ENCODE measurements around the gene DNAJC1. TPM values are rescaled to one million over a fixed set of nuclear protein-coding genes. Genes with fewer than 3 reads are reported as not detected.

The DNAJC1 gene
- total and polyA plus RNA-seq, 2 of the 4 experiments (the other 2 are of a cell fraction): 12.7 to 13.3 TPM

DNA sequence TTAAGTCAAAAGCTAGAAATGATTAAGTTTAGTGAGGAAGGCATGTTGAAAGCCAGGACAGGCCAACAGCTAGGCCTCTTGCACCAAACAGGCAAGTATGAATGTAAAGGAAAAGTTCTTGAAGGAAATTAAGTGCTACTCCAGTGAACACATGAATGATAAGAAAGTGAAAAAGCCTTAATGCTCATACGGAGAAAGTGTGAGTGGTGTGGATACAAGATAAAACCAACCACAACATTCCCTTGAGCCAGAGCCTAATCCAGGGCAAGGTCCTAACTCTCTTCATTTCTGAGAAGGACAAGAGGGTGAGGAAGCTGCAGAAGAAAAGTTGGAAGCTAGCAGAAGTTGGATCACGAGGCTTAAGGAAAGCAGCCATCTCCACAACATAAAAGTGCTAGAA, 53.0 kb downstream of the DNAJC1 start:
- Histone ChIP-seq H2AK5ac (ENCODE audit: low read depth, low read length) (no peak overlapping the region), H3K56ac (ENCODE audit: extremely low read depth, insufficient read depth, low read length) (no peak overlapping the region), H3K23ac (ENCODE audit: low read depth, low read length) (no peak overlapping the region), H3K4me3 (ENCODE audit: insufficient read depth, low read depth, low read length) (no peak overlapping the region), H3K18ac (ENCODE audit: low read depth, low read length) (no peak overlapping the region), H3K9me1 (ENCODE audit: insufficient read depth, low read length) (no peaks in the 10 kb centered on the region), H3K4me2 (ENCODE audit: low read depth, low read length) (no peak overlapping the region), H2BK20ac (ENCODE audit: low read depth, low read length) (no peak overlapping the region), H3K79me1 (ENCODE audit: low read depth in 1 of 2, low read length in 2 of 2) (peaks cover 8 to 21% of the 10 kb centered on the region in 2 experiments; a peak in 3 of 4 replicates), H2AFZ (replicated peaks; ENCODE audit: low read length, poor library complexity) (no peak overlapping the region), H3K14ac (replicated peaks; ENCODE audit: low read depth, low read length) (no peak overlapping the region), H2BK120ac (ENCODE audit: low read depth, low read length) (no peak overlapping the region), H4K8ac (ENCODE audit: low read depth in 2 of 2, low read length in 2 of 2) (no peak overlapping the region), H3K4me1 (ENCODE audit: control insufficient read depth, insufficient read depth, low read length) (no peaks in the 10 kb centered on the region), H3K27ac (ENCODE audit: insufficient read depth, low read length) (no peak overlapping the region), H4K91ac (ENCODE audit: insufficient read depth, low read depth, low read length) (no peak overlapping the region), H3K4ac (ENCODE audit: low read depth, low read length) (no peak overlapping the region), H4K5ac (ENCODE audit: low read depth, low read length) (no peak overlapping the region), H3K9me3 (ENCODE audit: control insufficient read depth, insufficient read depth, low read length) (no peaks in the 10 kb centered on the region), H2BK5ac (ENCODE audit: low read depth, low read length, poor library complexity, severe bottlenecking) (no peak overlapping the region), H3K36me3 (ENCODE audit: control insufficient read depth, insufficient read depth, low read length) (no peaks in the 10 kb centered on the region), H2BK15ac (ENCODE audit: low read depth, low read length) (no peak overlapping the region), H4K20me1 (ENCODE audit: insufficient read depth, low read length) (no peaks in the 10 kb centered on the region), H2AK9ac (replicated peaks; ENCODE audit: low read depth, low read length, poor library complexity) (no peak overlapping the region), H3K27me3 (ENCODE audit: control insufficient read depth, insufficient read depth, low read length) (no peaks in the 10 kb centered on the region), H3K9ac (ENCODE audit: low read depth, low read length) (no peak overlapping the region)
- WGBS, 2 experiments (ENCODE audit: extremely low coverage in 2 of 2, insufficient read length in 1 of 2): no CpG with 5 or more reads among the region's 2 CpGs
- DNase-seq: no peak
- no TSS peak for BruUV-seq (replicated peaks)
- in situ Hi-C loops (cut with MboI; ENCODE audit: low sequenced_read_pairs): loop anchor here (25.0 kb wide), 1 partner anchor 863 kb away; no protein-coding TSS in a partner anchor
- dilution Hi-C loops (cut with HindIII; ENCODE audit: low sequenced_read_pairs, unreplicated experiment): no loop called here
- ChIA-PET POLR2A (ENCODE audit: unreplicated experiment) (no interaction called here), CTCF (interaction anchor here (1.4 to 1.7 kb wide), 2 partner anchors 20 to 454 kb away, joined by 3 to 8 read pairs; no protein-coding TSS in a partner anchor)
- intact Hi-C loops (cut with micrococcal nuclease): loop anchor here (5.0 to 10.0 kb wide), 4 partner anchors 198 to 873 kb away; partner anchors contain the start of gene SKIDA1
- ATAC-seq (ENCODE audit: low read depth): no peak
- no peak for TF ChIP-seq MAFK (IDR thresholded peaks at IDR 0.05; ENCODE audit: low read depth, low read length)
- TF ChIP-seq CEBPB (IDR thresholded peaks at IDR 0.05; ENCODE audit: low read depth, low read length): no peak
- TF ChIP-seq MXI1 (IDR thresholded peaks at IDR 0.05; ENCODE audit: borderline replicate concordance, low read depth, low read length): no peak
- TF ChIP-seq, protein P1, sequence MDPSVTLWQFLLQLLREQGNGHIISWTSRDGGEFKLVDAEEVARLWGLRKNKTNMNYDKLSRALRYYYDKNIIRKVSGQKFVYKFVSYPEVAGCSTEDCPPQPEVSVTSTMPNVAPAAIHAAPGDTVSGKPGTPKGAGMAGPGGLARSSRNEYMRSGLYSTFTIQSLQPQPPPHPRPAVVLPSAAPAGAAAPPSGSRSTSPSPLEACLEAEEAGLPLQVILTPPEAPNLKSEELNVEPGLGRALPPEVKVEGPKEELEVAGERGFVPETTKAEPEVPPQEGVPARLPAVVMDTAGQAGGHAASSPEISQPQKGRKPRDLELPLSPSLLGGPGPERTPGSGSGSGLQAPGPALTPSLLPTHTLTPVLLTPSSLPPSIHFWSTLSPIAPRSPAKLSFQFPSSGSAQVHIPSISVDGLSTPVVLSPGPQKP (IDR thresholded peaks at IDR 0.05; ENCODE audit: borderline replicate concordance, low read depth, low read length): no peak
- no peak for TF ChIP-seq NFE2L2 (IDR thresholded peaks at IDR 0.05; ENCODE audit: low read depth, low read length)
- no peak for TF ChIP-seq SMC3 (IDR thresholded peaks at IDR 0.05; ENCODE audit: low read depth, low read length)
- TF ChIP-seq CHD1 (IDR thresholded peaks at IDR 0.05; ENCODE audit: low read depth, low read length): no peak
- no peak for TF ChIP-seq MAZ (IDR thresholded peaks at IDR 0.05; ENCODE audit: borderline replicate concordance, low read depth, low read length)
- TF ChIP-seq, protein P2, sequence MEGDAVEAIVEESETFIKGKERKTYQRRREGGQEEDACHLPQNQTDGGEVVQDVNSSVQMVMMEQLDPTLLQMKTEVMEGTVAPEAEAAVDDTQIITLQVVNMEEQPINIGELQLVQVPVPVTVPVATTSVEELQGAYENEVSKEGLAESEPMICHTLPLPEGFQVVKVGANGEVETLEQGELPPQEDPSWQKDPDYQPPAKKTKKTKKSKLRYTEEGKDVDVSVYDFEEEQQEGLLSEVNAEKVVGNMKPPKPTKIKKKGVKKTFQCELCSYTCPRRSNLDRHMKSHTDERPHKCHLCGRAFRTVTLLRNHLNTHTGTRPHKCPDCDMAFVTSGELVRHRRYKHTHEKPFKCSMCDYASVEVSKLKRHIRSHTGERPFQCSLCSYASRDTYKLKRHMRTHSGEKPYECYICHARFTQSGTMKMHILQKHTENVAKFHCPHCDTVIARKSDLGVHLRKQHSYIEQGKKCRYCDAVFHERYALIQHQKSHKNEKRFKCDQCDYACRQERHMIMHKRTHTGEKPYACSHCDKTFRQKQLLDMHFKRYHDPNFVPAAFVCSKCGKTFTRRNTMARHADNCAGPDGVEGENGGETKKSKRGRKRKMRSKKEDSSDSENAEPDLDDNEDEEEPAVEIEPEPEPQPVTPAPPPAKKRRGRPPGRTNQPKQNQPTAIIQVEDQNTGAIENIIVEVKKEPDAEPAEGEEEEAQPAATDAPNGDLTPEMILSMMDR (conservative IDR thresholded peaks at IDR 0.05; ENCODE audit: low read depth, low read length): no peak
- TF ChIP-seq FOS (IDR thresholded peaks at IDR 0.05; ENCODE audit: low read depth, low read length): no peak
- TF ChIP-seq RFX5 (IDR thresholded peaks at IDR 0.05; ENCODE audit: low read depth, low read length): no peak
- TF ChIP-seq, protein P3, sequence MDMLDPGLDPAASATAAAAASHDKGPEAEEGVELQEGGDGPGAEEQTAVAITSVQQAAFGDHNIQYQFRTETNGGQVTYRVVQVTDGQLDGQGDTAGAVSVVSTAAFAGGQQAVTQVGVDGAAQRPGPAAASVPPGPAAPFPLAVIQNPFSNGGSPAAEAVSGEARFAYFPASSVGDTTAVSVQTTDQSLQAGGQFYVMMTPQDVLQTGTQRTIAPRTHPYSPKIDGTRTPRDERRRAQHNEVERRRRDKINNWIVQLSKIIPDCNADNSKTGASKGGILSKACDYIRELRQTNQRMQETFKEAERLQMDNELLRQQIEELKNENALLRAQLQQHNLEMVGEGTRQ (IDR thresholded peaks at IDR 0.05; ENCODE audit: low read depth, low read length): no peak
- TF ChIP-seq RCOR1 (IDR thresholded peaks at IDR 0.05; ENCODE audit: insufficient replicate concordance, low read length): no peak

Data from IMR-90 (cell line).